Smooth muscle cell of bladder (primary cell): ENCODE measurements around the gene C6orf58. TPM values are rescaled to one million over a fixed set of nuclear protein-coding genes. Genes with fewer than 3 reads are reported as not detected.

Experiments used
- total RNA-seq: library from RNA; depleted of rRNA; stranded (reverse); fragments of >200 nt; gene quantifications from 2 replicates; pipeline ENCODE4 v1.2.3, GENCODE V29; 2014

Gene C6orf58
- total RNA-seq: under 0.01 and 0.09 TPM in 2 replicates

DNA sequence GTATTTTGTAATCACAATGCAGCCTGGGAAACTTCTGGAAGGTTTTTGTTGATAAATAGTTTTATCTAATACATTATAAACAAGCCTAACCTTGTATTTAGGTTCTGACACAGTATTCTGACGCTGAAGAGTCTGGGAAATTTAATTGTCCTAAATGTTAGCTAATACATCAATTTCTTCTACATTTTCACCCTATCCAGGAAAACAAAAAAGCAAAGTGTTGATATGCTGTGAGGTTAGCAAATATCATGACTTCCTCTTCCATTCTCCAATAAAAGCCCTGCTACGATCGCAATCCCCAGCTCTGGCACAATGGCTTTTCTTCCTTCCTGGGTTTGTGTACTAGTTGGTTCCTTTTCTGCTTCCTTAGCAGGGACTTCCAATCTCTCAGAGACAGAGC, at the start of gene C6orf58:
Gene C6orf58 (plus strand): TSS at position 301 of the 400 bp plus-strand sequence. CDS start 12 bp downstream, at position 313.

Other genes starting within 250 kb of the C6orf58 start
- gene ECHDC1, start 233.6 kb upstream of the C6orf58 start, total RNA-seq: 43.6 and 54.5 TPM in 2 replicates
- gene KIAA0408, start 117.8 kb upstream of the C6orf58 start, total RNA-seq: 0.37 and 0.71 TPM in 2 replicates